AG09309 (cell line): ENCODE measurements around the gene KAZN.

Experiments used
- DNase-seq: peaks from one replicate; pipeline ENCODE4 v3.0.0-alpha.2; 2010; ENCODE audit warnings: low read depth
- H3K4me3 ChIP-seq: 2 replicates; pipeline ENCODE4 v1.5.1; 2011; ENCODE audit warnings: mild to moderate bottlenecking, low read depth, low read length, moderate library complexity; ENCODE audit not compliant: control insufficient read depth
- TF ChIP-seq, protein P1 (sequence below): IDR thresholded peaks from 2 replicates; pipeline ENCODE4 v1.5.1; 2011; ENCODE audit warnings: mild to moderate bottlenecking, low read depth, low read length, inconsistent platforms; ENCODE audit not compliant: insufficient read depth, control insufficient read depth; ENCODE audit errors: missing control alignments

Gene KAZN

GRCh38 chr1:14951766-14952165 is 353.3 kb downstream of the KAZN start:
- no peak overlapping the region for H3K4me3 ChIP-seq
- TF ChIP-seq, protein P1, sequence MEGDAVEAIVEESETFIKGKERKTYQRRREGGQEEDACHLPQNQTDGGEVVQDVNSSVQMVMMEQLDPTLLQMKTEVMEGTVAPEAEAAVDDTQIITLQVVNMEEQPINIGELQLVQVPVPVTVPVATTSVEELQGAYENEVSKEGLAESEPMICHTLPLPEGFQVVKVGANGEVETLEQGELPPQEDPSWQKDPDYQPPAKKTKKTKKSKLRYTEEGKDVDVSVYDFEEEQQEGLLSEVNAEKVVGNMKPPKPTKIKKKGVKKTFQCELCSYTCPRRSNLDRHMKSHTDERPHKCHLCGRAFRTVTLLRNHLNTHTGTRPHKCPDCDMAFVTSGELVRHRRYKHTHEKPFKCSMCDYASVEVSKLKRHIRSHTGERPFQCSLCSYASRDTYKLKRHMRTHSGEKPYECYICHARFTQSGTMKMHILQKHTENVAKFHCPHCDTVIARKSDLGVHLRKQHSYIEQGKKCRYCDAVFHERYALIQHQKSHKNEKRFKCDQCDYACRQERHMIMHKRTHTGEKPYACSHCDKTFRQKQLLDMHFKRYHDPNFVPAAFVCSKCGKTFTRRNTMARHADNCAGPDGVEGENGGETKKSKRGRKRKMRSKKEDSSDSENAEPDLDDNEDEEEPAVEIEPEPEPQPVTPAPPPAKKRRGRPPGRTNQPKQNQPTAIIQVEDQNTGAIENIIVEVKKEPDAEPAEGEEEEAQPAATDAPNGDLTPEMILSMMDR: no peak
- no peak for DNase-seq

GRCh38 chr1:14952626-14953314 is 354.3 kb downstream of the KAZN start:
- TF ChIP-seq, protein P1: no peak
- H3K4me3 ChIP-seq: no peak overlapping the region
- DNase-seq: no peak

DNA sequence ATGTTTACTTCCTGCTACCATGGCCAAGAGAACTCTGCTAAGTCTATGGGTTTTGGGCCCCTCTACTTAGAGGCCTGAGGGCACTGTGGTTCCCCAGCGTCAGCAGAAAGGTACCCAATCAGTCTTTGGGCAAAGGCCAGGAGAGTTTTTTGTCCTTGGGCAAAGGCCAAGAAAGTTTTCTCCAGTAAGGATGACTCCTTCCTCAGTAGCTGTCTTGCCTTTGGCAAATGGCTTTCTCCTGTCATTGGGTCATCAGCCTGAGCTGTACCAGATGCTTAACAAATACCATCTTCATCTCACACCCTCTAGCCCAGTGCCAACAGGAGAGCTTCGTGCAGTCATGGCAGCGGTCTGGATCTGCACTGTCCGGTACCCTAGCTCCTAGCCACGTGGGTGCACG is 355.7 kb downstream of the KAZN start:
- no peak overlapping the region for H3K4me3 ChIP-seq
- DNase-seq: no peak
- TF ChIP-seq, protein P1: no peak

- TF ChIP-seq, protein P1: no peak
- DNase-seq: no peak
- H3K4me3 ChIP-seq: no peak overlapping the region
Measured at GRCh38 chr1:14954930-14955329, 356.4 kb downstream of the KAZN start.

DNA sequence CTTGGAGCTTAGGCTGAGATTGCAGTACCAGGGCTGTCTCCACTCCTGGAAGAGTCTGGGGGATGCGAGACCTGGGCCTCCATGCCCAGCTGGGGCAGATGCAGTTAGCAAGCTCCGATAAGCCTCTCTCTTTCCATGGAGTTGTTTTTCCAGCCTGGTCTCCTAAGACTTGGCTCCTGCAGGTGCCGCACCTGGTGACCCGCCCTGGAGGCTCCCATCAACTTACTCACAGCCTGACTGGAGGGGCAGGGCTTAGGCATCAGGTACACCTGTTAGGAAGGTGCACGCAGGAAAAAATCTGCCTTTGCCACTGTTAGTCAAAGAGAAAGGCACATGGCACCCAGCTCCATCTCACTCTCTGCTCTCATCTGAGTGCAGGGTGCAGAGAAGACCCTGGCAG is 356.9 kb downstream of the KAZN start:
- TF ChIP-seq, protein P1: no peak
- no peak overlapping the region for H3K4me3 ChIP-seq
- DNase-seq: no peak

DNA sequence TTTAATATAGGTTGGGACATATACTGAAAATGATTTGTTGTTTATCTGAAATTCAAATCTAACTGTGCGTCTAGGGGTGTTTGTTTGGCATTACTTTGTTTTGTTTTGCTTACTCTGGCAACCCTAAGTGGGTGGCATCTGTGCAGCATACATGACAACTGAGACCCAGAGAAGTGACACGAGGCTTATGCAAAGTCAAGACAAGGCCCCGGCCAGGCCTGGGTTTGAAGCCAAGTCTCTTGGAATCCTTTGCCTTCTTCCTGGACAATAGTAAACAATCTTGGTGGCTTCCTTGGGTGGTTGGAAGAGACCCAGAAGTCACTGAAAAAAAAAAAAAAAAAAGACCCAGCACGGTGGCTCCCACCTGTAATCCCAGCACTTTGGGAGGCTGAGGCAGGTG is 357.5 kb downstream of the KAZN start:
- H3K4me3 ChIP-seq: no peak overlapping the region
- TF ChIP-seq, protein P1: no peak
- no peak for DNase-seq
